ENCODE results near the gene ZNRD2.
"Not testable (repeated sequence)": the region's sequence is repeated elsewhere in the genome, so short reads cannot be mapped to it uniquely, and the experiment has no call there.

ZNRD2 gene, protein sequence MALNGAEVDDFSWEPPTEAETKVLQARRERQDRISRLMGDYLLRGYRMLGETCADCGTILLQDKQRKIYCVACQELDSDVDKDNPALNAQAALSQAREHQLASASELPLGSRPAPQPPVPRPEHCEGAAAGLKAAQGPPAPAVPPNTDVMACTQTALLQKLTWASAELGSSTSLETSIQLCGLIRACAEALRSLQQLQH

DNA sequence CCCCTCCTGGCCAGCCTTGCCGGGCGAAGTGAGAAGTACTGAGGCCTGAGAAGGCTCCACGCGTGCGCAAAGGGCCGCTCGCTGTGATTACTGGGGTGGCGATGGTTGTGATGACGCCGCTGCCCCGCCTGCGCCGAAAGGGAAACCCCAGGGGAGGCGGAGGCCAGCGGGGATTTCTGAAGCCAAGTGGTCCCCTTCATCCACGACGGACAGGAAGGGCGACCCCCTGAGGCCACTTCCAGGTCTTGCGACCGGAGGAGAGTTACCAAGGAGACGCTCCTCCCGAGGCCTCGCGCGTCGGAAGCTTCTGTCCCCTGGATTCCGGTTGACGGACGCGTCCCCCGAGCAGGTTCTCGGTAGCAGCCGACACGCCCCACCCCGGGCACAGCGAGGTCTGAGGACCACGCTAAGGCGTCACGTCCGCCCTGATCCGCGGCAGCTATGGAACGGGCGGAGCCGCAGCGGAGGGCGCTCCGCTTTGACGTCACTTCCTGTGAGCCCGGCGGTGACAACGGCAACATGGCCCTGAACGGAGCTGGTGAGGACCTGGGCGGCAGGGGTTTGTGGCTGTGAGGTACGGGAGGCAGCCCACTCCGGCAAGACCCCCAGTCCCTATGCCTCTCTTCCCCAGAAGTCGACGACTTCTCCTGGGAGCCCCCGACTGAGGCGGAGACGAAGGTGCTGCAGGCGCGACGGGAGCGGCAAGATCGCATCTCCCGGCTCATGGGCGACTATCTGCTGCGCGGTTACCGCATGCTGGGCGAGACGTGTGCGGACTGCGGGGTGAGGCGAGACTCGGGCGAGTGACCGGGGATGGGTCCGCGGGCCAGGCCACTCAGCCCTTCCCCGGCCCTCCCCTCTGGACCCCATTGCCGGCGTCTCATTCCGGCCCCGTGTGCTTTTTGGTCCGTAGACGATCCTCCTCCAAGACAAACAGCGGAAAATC, at the start of gene ZNRD2:
TSS of gene ZNRD2 (plus strand) at position 505 of the 946 bp plus-strand sequence. CDS start at position 520, 15 bp downstream.
- peak; percentile 98 for DNase-seq

DNA sequence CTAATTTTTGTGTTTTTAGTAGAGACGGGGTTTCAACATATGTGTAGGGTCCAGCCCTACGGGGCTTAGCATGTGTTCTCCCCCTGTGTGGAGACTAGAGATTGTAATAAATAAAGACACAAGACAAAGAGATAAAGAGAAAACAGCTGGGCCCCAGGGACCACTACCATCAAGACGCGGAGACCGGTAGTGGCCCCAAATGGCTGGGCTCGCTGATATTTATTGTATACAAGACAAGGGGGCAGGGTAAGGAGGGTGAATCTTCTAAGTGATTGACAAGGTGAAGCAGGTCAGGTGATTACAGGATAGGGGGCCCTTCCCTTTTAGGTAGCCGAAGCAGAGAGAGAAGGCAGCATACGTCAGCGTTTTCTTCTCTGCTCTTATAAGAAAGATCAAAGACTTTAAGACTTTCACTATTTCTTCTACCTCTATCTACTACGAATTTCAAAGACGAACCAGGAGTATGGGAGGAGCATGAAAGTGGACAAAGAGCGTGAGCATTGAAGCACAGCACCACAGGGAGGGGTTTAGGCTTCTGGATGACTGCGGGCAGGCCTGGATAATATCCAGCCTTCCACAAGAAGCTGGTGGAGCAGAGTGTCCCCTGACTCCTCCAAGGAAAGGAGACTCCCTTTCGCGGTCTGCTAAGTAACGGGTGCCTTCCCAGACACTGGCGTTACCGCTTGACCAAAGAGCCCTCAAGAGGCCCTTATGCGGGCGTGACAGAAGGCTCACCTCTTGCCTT, 48.3 kb upstream of the ZNRD2 start:
- DNase-seq, result not testable (repeated sequence)

DNA sequence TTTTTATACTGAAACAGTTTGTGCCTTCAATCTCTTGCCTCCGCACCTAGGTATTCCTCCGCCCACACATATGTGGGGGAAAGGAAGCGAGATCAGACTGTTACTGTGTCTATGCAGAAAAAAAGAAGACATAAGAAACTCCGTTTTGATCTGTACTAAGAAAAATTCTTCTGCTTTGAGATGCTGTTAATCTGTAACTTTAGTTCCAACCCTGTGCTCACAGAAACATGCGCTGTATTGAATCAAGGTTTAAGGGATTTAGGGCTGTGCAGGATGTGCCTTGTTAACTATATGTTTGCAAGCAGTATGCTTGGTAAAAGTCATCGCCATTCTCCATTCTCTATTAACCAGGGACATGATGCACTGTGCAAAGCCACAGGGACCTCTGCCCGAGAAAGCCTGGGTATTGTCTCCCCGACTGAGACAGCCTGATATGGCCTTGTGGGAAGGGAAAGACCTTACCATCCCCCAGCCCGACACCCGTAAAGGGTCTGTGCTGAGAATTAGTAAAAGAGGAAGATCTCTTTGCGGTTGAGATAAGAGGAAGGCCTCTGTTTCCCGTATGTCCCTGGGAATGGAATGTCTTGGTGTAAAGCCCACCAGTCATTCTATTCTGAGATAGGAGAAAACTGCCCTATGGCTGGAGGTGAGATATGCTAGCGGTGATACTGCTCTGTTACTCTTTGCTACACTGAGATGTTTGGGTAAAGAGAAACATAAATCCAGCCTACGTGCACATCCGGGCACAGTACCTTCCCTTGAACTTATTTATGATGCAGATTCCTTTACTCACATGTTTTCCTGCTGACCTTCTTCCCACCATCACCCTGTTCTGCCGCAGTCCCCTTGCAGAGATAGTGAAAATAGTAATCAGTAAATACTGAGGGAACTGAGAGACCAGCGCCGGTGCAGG, 47.3 kb upstream of the ZNRD2 start:
- DNase-seq, result not testable (repeated sequence)

DNA sequence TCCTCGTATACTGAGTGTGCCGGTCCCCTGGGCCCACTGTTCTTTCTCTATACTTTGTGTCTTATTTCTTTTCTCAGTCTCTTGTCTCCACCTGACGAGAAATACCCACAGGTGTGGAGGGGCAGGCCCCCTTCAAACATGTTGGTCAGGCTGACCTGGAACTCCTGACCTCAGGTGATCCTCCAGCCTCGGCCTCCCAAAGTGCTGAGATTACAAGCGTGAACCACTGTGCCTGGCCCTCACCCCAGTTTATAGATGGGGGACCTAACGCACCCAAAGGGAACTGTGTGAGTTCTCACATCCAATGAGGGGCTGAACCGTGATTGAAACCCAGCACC, 46.7 kb upstream of the ZNRD2 start:
- DNase-seq, result not testable (repeated sequence)

DNA sequence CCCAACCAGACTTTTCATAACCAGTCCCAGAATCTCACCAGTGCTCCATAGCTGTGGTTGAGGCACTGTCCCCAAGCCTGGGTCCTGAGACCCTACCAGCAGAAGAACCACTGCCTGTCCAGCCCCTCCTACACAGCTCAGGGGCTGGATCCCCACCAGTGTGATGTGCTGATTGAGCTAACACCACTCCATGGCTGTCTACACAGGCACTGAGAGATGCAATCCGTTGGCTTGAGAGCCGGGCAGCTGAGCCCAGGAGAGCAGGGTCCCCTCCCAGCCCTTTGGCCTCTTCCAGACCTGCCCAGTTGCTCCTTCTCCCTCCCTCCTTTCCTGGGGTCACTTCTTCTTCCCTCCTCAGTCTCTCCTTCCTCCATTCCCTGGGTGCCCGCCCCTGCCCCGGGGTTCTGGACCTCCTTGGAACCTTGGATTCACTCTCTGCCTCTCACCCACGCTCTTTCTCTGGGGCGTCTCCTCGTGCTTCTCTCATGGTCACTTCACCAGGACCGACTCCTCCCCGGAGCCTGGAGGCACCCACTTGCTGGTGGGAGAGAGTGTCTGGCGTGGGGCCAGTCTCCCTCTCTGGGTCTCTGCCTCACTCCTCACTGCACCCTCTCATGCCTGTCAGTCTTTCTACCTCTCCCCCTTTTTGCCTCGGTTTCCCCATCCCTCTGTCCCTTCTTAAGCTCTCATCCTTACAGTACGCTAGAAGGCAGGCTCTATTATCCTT, 46.1 kb upstream of the ZNRD2 start:
- DNase-seq, result no peak

DNA sequence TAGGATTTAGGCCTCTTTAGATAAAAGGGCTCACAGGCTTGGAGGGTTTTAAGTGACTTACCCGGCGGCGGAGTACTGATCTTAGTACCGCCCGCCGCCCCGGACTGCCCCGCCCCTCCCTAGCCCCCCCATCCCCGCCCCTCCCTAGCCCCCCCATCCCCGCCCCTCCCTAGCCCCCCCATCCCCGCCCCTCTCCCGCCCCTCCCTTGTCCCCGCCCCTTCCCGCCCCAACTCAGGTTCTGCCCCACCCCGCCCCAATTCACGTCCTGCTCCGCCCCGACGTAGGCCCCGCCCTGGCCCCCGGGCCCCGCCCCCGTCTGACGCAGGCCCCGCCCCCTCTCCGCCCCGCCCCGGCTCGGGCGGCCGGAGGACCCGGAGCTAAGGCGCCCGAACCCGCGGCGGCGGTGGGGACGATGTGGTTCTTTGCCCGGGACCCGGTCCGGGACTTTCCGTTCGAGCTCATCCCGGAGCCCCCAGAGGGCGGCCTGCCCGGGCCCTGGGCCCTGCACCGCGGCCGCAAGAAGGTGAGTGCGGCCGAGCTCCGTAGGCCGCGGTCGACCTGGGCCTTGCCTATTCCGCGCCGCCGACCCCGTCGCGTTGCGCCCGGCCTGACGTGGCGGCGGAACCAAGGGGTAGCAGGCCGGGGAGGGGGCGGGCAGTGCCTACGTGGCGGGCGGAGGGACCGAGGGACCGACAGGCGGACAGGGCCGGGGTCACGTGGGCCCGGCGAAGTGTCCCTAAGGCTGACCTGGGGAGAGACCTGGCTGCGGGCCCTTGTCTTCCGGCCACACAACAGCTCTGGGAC, 45.3 kb upstream of the ZNRD2 start, which contains the start of gene SCYL1:
TSS of gene SCYL1 (plus strand) at position 343 of the 805 bp plus-strand sequence. CDS start at position 414, 71 bp downstream.
- peak; percentile 56 for DNase-seq

DNA sequence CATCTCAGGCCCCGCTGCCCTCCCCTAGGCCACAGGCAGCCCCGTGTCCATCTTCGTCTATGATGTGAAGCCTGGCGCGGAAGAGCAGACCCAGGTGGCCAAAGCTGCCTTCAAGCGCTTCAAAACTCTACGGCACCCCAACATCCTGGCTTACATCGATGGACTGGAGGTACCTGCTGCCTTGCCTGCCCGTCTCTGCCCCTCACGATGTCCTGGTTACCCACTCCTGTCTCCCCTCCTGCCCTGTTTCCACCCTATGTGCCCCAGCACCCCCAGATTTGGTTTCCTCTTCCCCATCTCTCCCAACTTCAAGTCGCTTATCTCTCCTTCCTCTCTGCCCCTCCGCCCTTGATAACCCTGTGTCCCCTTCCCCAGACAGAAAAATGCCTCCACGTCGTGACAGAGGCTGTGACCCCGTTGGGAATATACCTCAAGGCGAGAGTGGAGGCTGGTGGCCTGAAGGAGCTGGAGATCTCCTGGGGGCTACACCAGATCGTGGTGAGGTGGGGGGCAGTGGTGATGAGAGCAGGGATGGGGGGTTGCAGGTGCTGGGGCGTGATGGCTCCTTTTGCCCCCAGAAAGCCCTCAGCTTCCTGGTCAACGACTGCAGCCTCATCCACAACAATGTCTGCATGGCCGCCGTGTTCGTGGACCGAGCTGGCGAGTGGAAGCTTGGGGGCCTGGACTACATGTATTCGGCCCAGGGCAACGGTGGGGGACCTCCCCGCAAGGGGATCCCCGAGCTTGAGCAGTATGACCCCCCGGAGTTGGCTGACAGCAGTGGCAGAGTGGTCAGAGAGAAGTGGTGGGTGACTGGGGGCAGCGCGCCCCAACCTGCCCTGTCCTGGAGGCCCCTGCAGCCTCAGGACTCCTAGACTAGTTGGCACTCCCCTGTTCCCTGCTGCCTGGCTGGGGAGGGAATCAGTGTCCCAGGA, 44.5 kb upstream of the ZNRD2 start:
- DNase-seq, result no peak

DNA sequence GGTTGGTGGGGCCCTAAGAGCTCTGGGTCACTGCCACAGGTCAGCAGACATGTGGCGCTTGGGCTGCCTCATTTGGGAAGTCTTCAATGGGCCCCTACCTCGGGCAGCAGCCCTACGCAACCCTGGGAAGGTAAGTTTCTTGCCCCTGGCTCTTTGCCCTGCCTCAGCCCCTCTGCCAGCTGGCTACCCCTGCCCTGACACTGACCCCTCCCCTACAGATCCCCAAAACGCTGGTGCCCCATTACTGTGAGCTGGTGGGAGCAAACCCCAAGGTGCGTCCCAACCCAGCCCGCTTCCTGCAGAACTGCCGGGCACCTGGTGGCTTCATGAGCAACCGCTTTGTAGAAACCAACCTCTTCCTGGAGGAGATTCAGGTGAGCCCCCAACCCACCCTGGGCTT, 43.5 kb upstream of the ZNRD2 start:
- DNase-seq, result no peak

DNA sequence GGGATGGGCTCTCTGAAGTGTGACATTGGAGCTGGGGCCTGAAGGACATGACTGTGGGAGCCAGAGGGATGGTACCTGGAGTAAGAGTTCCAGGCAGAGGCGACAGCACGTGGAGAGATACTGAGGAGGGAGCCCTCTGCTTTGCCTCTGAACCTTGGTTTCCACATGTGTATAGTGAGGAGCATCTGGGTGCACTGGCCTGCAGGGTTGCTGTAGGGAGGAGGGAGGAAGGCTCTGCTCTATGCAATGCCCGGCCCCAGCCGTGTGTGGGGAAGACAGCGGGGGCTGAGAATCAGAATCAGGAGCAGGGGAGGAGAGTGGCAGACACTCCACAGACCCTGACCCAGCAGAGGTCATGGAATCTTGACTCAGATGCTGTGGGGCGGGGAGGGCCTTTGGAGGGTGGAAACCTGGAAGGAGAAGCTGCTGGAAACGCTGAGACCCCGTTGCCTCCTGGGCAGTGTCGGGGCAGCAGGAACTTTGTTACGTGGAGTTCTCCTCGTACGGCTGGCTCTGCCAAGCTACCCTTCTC, 41.4 kb upstream of the ZNRD2 start:
- DNase-seq, result no peak

DNA sequence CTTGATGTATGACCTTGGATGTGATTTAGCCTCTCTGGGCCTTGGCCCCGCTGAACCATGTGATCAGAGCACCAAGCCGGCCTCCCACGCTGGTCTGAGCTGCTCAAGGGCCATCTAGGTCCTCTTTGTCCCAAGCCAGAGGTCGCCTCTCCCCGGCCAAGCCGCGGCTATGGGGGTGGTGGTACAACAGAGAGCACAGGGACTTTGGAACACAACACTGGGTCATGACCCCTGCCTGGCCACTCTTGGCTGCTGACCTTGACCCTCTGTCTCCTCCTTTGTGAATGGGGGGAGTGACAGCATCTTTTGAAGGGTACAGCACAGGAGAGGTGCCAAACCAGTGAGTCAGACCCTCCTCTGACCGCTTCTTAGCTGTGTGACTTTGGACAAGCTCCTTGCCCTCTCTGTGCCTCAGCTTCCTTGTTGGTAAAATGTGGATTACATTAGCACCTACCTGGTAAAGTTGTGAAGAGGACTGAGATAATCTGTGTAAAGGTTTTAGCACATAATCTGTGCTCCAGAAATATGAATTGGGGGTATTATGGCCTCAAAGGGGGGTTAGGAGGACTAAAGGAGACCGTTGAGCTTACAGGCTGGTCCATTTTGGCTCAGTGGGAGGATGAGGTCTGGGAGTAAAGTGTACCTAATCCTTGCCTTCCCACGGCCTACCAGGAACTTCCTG, 40.7 kb upstream of the ZNRD2 start:
- DNase-seq, result no peak

DNA sequence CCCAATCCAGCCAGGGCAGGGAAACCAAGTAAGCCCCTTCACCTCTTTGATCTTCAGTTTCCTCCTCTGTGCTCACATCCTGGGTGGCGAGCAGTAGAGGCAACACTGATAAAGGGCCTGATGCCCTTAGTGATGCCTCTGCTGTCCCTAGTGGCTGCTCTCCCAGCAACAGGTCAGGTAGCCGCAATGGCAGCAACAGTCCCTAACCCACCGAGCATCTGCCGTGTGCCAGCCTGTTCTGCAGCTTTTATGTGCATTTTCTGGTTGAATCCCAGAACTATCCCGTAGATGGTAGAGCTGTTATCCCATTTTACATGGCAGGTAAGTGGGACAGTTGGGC, 40.1 kb upstream of the ZNRD2 start:
- DNase-seq, result no peak

DNA sequence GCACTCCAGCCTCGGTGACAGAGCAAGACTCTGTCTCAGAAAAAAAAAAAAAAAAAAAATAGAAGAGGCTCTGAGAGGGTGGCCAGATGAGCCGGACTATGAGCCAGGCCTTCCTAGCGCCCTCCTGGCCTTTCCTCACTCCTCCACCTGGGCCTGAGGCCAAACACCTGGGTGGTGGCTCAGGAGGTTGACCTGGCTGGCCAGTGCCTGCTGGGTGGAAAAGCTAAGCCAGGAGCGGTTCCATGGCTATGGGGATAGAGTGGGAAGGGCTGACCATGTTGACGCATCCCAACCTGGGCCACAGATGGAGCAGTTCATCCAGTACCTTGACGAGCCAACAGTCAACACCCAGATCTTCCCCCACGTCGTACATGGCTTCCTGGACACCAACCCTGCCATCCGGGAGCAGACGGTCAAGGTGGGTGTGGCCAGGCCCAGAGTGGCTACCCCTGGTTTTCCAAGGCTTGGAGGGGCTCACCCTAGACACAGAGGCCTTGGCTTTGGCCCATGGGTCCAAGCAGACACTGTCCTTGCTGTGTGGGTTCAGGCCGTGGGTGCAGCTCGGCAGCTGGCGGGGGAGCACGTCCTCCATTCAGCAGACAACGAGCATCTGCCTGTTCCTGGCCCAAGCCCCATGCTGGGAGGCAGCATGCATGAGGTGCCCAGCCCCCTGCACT, 37.8 kb upstream of the ZNRD2 start:
- DNase-seq, result no peak

DNA sequence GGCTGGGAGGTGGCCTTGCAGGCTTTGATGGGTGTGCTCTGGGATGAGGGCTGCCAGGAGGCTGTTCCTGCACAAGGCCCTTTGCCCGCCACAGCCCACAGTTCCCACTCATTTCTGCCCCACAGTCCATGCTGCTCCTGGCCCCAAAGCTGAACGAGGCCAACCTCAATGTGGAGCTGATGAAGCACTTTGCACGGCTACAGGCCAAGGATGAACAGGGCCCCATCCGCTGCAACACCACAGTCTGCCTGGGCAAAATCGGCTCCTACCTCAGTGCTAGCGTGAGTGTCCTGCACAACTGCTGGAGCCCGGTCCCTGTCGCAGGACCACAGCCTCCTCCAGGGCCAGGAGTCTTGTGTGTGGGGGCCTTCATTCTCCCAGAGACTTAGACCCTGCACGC, 35.2 kb upstream of the ZNRD2 start:
- DNase-seq, result no peak

DNA sequence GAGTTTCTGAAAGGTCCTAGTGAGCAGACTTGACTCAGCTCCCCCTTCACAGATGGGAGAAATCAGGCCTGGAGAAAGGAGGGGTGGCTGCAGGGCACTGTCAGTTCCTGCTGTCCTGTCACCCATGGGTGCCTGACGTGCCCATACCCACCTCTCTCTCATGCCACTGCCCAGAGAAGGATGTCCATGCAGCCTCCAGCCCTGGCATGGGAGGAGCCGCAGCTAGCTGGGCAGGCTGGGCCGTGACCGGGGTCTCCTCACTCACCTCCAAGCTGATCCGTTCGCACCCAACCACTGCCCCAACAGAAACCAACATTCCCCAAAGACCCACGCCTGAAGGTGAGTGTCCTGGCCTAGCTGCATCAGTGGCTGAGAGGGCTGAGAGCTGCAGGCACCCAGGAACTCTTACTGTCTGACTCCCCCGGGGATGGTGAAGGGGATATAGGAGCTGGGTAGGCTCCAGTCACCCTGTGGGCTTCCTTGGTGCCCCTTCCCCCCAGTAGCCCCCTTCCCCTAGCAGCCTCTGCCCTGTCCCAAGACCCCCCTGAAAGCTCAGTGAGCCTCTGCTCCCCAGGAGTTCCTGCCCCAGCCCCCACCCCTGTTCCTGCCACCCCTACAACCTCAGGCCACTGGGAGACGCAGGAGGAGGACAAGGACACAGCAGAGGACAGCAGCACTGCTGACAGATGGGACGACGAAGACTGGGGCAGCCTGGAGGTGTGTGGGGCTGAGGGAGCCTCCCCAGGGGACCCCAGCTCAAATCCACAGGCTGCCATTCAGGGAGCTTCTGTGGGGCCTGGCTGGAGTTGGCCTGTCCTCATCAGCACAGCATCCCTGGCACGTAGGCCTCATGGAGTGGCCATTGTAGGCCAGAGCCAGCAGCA, 33.6 kb upstream of the ZNRD2 start:
- DNase-seq, result no peak

DNA sequence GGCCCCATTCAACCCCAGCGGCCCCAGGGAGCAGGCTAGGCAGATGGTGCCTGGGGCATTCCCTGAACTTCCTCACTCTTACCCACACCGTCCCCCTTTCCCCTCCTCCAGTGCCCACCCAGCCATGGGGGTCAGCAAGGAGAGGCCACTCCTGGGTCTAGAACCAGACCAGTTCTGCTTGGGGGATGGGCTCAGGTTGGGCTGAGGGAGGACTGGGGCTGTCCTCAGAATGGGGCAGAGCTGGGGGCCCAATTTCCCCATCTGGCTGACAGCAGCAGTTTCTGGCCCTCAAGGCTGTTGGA, 33.0 kb upstream of the ZNRD2 start:
- DNase-seq, result no peak

DNA sequence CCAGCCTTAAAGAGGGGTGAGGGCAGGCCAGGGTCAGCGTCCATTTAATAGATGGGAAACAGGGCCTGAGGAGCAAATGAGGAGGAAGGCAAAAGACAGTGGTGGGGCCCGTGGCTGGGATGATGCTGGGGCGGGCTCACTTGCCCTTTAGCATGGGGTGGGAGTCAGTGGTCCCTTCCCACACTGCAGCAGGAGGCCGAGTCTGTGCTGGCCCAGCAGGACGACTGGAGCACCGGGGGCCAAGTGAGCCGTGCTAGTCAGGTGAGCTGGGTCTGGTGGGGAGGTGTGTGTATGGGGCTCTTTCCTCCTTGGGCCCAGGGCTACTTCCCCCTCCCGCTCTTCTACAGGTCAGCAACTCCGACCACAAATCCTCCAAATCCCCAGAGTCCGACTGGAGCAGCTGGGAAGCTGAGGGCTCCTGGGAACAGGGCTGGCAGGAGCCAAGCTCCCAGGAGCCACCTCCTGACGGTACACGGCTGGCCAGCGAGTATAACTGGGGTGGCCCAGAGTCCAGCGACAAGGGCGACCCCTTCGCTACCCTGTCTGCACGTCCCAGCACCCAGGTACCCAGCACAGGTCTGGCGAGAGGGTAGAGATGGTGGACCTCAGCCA, 32.6 kb upstream of the ZNRD2 start:
- DNase-seq, result no peak

Data from NCI-H774 (cell line).